CD4-positive, alpha-beta T cell (primary cell): ENCODE data around the gene AKR1D1. TPM values are rescaled to one million over a fixed set of nuclear protein-coding genes. Genes with fewer than 3 reads are reported as not detected.

ENCODE experiments used
- ATAC-seq: fragments of 200-7000 bp; cut with Tn5 transposase; one replicate; pipeline ENCODE4 v1.10.0; 2022; ENCODE audit warnings: mild to moderate bottlenecking; ENCODE audit not compliant: poor library complexity
- CTCF ChIA-PET: fragments of 350-600 bp; sonication (Branson Sonifier 250); formaldehyde crosslinking; loops from one replicate; lab custom pipeline; 2021; ENCODE audit warnings: antibody characterized with exemption, inconsistent platforms; lab: Charles Lee
- POLR2A ChIA-PET: fragments of 350-600 bp; sonication (Branson Sonifier 250); formaldehyde crosslinking; loops from one replicate; lab custom pipeline; 2021; ENCODE audit warnings: antibody characterized with exemption, inconsistent platforms; lab: Charles Lee
- DNase-seq, 14 experiments: peaks; one replicate each; pipeline ENCODE4 v3.0.0-alpha.2; 2013 to 2020; ENCODE audit warnings: mixed read lengths in 2 of 14
- H3K27ac ChIP-seq, 2 donors: one replicate each; pipeline versions ENCODE4 v1.5.1 to v1.7.0; 2013; ENCODE audit warnings: low read length in 2 of 2, low read depth in 1 of 2, mild to moderate bottlenecking in 1 of 2
- H3K27me3 ChIP-seq, 2 experiments: 1 replicate in 1 of 2; 2 replicates in 1 of 2; pipeline versions ENCODE4 v1.6.1 to v1.7.0; 2013; ENCODE audit warnings: low read length in 2 of 2, control low read depth in 1 of 2, mild to moderate bottlenecking in 1 of 2, moderate library complexity in 1 of 2; ENCODE audit not compliant: insufficient read depth in 2 of 2, control insufficient read depth in 1 of 2
- H3K36me3 ChIP-seq: one replicate; pipeline ENCODE4 v1.6.1; 2013; ENCODE audit warnings: low read length, control low read depth; ENCODE audit not compliant: insufficient read depth
- H3K4me1 ChIP-seq: one replicate; pipeline ENCODE4 v1.6.1; 2013; ENCODE audit warnings: low read length, control low read depth; ENCODE audit not compliant: insufficient read depth
- H3K4me3 ChIP-seq: one replicate; pipeline ENCODE4 v1.5.1; 2013; ENCODE audit warnings: mild to moderate bottlenecking, low read length, moderate library complexity
- H3K9me3 ChIP-seq, 2 experiments: 1 replicate in 1 of 2; 2 replicates in 1 of 2; pipeline versions ENCODE4 v1.6.1 to v1.7.0; 2013; ENCODE audit warnings: low read length in 2 of 2, mild to moderate bottlenecking in 2 of 2, control low read depth in 1 of 2, moderate library complexity in 1 of 2; ENCODE audit not compliant: control insufficient read depth in 1 of 2, insufficient read depth in 1 of 2
- H3K27ac Mint-ChIP-seq: one replicate; pipeline ENCODE4 v1.8.0; 2020; ENCODE audit warnings: mixed read lengths
- H3K27me3 Mint-ChIP-seq: one replicate; pipeline ENCODE4 v1.8.0; 2021; ENCODE audit warnings: mixed read lengths
- H3K36me3 Mint-ChIP-seq: one replicate; pipeline ENCODE4 v1.8.0; 2021; ENCODE audit warnings: low read depth, mixed read lengths
- H3K4me1 Mint-ChIP-seq: one replicate; pipeline ENCODE4 v1.8.0; 2021; ENCODE audit warnings: low read depth, mixed read lengths
- H3K4me3 Mint-ChIP-seq: one replicate; pipeline ENCODE4 v1.8.0; 2020; ENCODE audit warnings: mild to moderate bottlenecking, mixed read lengths
- H3K9me3 Mint-ChIP-seq: one replicate; pipeline ENCODE4 v1.8.0; 2020; ENCODE audit warnings: mixed read lengths
- CTCF ChIP-seq: fragments of 200-600 bp; IDR thresholded peaks from one replicate; pipeline ENCODE4 v1.8.0; 2022; ENCODE audit warnings: antibody characterized with exemption, mild to moderate bottlenecking
- intact Hi-C, 2 experiments: fragments of 100-400 bp; cut with DNase I in 1 of 2; cut with micrococcal nuclease in 1 of 2; formaldehyde crosslinking; loops; one replicate each; pipeline versions ENCODE4 v1.15.1 to v1.9.0; 2023 to 2025; cut with DNase I, micrococcal nuclease
- total RNA-seq, 174 experiments: library from RNA in 2 of 174; stranded (reverse) in 2 of 174; gene quantifications; one replicate each; pipeline ENCODE4 v1.2.3 and lab custom pipeline; 2021 to 2026

The AKR1D1 gene
- total RNA-seq, 2 experiments from 2014 or later: not detected

DNA sequence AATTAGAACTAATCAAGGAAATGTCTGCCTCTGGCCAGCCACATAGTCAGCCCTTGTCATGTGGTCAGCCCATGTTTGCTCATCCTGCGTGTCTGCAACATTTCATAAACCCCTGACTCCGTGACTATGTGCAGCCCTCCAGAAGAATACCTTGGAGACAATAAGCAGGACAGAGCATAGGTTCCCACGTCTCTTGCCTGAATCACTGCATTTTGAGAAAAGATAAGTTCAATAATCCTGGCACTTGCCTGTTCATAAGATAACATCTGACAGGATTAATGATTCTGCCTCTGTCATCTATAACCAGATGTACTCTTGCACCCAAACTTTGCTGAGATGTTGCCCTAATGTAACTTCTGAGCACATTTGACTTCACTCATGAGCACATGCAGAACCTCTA lies 78.4 kb downstream of the AKR1D1 start:
- ATAC-seq (no peak), DNase-seq (no peak)
- Mint-ChIP-seq H3K4me3 (no peak overlapping the region), H3K36me3 (no peaks in the 10 kb centered on the region), H3K27ac (no peak overlapping the region), H3K27me3 (peaks cover 5% of the 10 kb centered on the region), H3K4me1 (no peaks in the 10 kb centered on the region), H3K9me3 (no peaks in the 10 kb centered on the region)
- CTCF ChIA-PET: no interaction called here
- intact Hi-C loops: loop anchor here in 1 of 2 experiments (10.0 kb wide), 1 partner anchor 250 kb away; no protein-coding TSS in a partner anchor
- Histone ChIP-seq H3K27me3 (no peaks in the 10 kb centered on the region), H3K4me3 (no peak overlapping the region), H3K27ac (no peak overlapping the region), H3K9me3 (no peaks in the 10 kb centered on the region), H3K36me3 (no peaks in the 10 kb centered on the region), H3K4me1 (no peaks in the 10 kb centered on the region)
- POLR2A ChIA-PET: no interaction called here
- no peak for TF ChIP-seq CTCF

- intact Hi-C loops: loop anchor here in 1 of 2 experiments (10.0 kb wide), 1 partner anchor 253 kb away; no protein-coding TSS in a partner anchor
- H3K27ac ChIP-seq: no peak overlapping the region
- no peaks in the 10 kb centered on the region for H3K27me3 Mint-ChIP-seq
- H3K27me3 ChIP-seq: no peaks in the 10 kb centered on the region
- no peaks in the 10 kb centered on the region for H3K9me3 ChIP-seq
- no peaks in the 10 kb centered on the region for H3K36me3 ChIP-seq
- no peak overlapping the region for H3K4me3 Mint-ChIP-seq
- POLR2A ChIA-PET: no interaction called here
- TF ChIP-seq CTCF: no peak
- DNase-seq: no peak
- no peaks in the 10 kb centered on the region for H3K4me1 Mint-ChIP-seq
- no peak overlapping the region for H3K27ac Mint-ChIP-seq
- no peaks in the 10 kb centered on the region for H3K4me1 ChIP-seq
- no peaks in the 10 kb centered on the region for H3K9me3 Mint-ChIP-seq
- no peak for ATAC-seq
- no peak overlapping the region for H3K4me3 ChIP-seq
- CTCF ChIA-PET: no interaction called here
- no peaks in the 10 kb centered on the region for H3K36me3 Mint-ChIP-seq
Observed at GRCh38 chr7:138157702-138158101, 81.4 kb downstream of the AKR1D1 start.

DNA sequence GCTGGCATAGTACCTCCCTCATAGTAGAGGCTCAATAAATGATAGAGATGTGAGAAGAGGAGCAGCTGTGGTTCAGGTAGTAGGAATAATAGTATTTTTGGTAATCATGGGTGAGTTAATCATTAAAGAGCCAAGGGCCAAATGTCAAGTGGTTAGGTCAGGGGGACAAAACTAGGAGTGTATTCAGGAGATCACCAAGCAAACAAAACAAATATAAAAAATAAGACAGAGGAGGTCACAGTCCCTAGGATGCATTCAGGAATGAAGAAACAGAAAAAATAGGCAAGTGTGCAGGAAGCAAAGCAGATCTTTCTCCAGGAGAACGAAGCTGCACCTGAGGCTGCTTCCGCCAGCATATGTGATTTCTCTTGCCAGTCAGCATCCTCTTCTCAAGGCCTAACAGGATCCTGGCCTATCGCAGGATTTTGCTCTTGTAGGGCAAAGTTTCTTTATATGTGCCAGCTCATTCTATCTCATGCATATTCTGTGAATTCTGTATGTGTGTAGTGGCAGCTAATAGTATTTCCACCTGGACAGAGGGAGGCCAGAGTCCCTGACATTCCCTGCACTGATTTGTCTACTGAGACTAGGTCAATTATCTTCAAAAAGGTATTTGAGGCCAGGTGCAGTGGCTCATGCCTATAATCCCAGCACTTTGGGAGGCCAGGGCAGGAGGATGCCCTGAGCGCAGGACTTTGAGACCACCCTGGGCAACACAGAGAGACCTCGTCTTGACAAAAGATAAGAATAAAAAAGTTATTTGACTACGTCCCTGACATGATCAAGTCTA lies 82.7 kb downstream of the AKR1D1 start:
- CTCF ChIA-PET: no interaction called here
- H3K27ac ChIP-seq: no peak overlapping the region
- no peaks in the 10 kb centered on the region for H3K9me3 Mint-ChIP-seq

More for the DNA sequence above, 82.7 kb downstream of the AKR1D1 start:
- Mint-ChIP-seq H3K27ac (no peak overlapping the region), H3K4me1 (no peaks in the 10 kb centered on the region), H3K36me3 (peaks cover 4% of the 10 kb centered on the region), H3K27me3 (no peaks in the 10 kb centered on the region), H3K4me3 (no peak overlapping the region)
- H3K4me1 ChIP-seq: no peaks in the 10 kb centered on the region
- H3K9me3 ChIP-seq: peaks cover 0 to 3% of the 10 kb centered on the region in 2 experiments
- intact Hi-C loops: loop anchor here in 1 of 2 experiments (10.0 kb wide), 1 partner anchor 254 kb away; no protein-coding TSS in a partner anchor
- no peaks in the 10 kb centered on the region for H3K27me3 ChIP-seq
- DNase-seq (no peak), ATAC-seq (no peak)
- TF ChIP-seq CTCF: no peak
- no peaks in the 10 kb centered on the region for H3K36me3 ChIP-seq
- POLR2A ChIA-PET: no interaction called here
- no peak overlapping the region for H3K4me3 ChIP-seq
